HEK293 (cell line): ENCODE measurements around the gene BAIAP2L2.

Experiments used
- CTCF ChIP-seq: fragments of 450-650 bp; formaldehyde crosslinking; IDR thresholded peaks from 2 replicates; pipeline ENCODE4 v1.5.1; 2016; ENCODE audit warnings: missing biosample characterization, missing genetic modification characterization
- REST ChIP-seq: fragments of 450-650 bp; formaldehyde crosslinking; IDR thresholded peaks from 2 replicates; pipeline ENCODE4 v1.5.1; 2016; ENCODE audit warnings: missing biosample characterization, missing genetic modification characterization
- TSHZ1 ChIP-seq: fragments of 450-650 bp; formaldehyde crosslinking; IDR thresholded peaks from 2 replicates; pipeline ENCODE4 v1.5.1; 2016; ENCODE audit warnings: missing biosample characterization, missing genetic modification characterization, borderline replicate concordance
- ZBTB10 ChIP-seq: fragments of 450-650 bp; formaldehyde crosslinking; IDR thresholded peaks from 2 replicates; pipeline ENCODE4 v1.5.1; 2016; ENCODE audit warnings: missing biosample characterization, missing genetic modification characterization
- ZNF248 ChIP-seq: fragments of 450-650 bp; formaldehyde crosslinking; IDR thresholded peaks from 2 replicates; pipeline ENCODE4 v1.5.1; 2017; ENCODE audit warnings: missing biosample characterization, missing genetic modification characterization
- ZNF513 ChIP-seq: fragments of 450-650 bp; IDR thresholded peaks from 2 replicates; pipeline ENCODE4 v1.5.1; 2018; ENCODE audit warnings: missing biosample characterization, missing genetic modification characterization
- ZNF518A ChIP-seq: fragments of 450-650 bp; formaldehyde crosslinking; conservative IDR thresholded peaks from 2 replicates; pipeline ENCODE4 v1.5.1; 2016; ENCODE audit warnings: low read depth, missing biosample characterization, missing genetic modification characterization
- ZNF707 ChIP-seq: fragments of 450-650 bp; formaldehyde crosslinking; IDR thresholded peaks from 2 replicates; pipeline ENCODE4 v1.5.1; 2016; ENCODE audit warnings: missing biosample characterization, missing genetic modification characterization
- ZNF777 ChIP-seq: fragments of 450-650 bp; formaldehyde crosslinking; IDR thresholded peaks from 2 replicates; pipeline ENCODE4 v1.5.1; 2017; ENCODE audit warnings: missing biosample characterization, missing genetic modification characterization, borderline replicate concordance

- no peak for TF ChIP-seq CTCF (tag by site-specific recombination)
- no peak for TF ChIP-seq ZNF248
- TF ChIP-seq ZNF513 (tag by site-specific recombination): no peak
- TF ChIP-seq ZNF777 (tag by site-specific recombination): no peak
- TF ChIP-seq ZNF707 (tag by site-specific recombination): no peak
- no peak for TF ChIP-seq TSHZ1 (tag by site-specific recombination)
- no peak for TF ChIP-seq ZBTB10 (tag by site-specific recombination)
- TF ChIP-seq ZNF518A (tag by site-specific recombination): no peak
- TF ChIP-seq REST: no peak
Observed at GRCh38 chr22:38080850-38081635, 29.4 kb downstream of the BAIAP2L2 start.
